ENCODE results near the gene APOBEC3H. TPM values are rescaled to one million over a fixed set of nuclear protein-coding genes. Genes with fewer than 3 reads are reported as not detected.

Gene APOBEC3H
- total and polyA plus RNA-seq, 10 donors: 0.70 to 3.8 (median 2.2) TPM; not detected in 1

DNA sequence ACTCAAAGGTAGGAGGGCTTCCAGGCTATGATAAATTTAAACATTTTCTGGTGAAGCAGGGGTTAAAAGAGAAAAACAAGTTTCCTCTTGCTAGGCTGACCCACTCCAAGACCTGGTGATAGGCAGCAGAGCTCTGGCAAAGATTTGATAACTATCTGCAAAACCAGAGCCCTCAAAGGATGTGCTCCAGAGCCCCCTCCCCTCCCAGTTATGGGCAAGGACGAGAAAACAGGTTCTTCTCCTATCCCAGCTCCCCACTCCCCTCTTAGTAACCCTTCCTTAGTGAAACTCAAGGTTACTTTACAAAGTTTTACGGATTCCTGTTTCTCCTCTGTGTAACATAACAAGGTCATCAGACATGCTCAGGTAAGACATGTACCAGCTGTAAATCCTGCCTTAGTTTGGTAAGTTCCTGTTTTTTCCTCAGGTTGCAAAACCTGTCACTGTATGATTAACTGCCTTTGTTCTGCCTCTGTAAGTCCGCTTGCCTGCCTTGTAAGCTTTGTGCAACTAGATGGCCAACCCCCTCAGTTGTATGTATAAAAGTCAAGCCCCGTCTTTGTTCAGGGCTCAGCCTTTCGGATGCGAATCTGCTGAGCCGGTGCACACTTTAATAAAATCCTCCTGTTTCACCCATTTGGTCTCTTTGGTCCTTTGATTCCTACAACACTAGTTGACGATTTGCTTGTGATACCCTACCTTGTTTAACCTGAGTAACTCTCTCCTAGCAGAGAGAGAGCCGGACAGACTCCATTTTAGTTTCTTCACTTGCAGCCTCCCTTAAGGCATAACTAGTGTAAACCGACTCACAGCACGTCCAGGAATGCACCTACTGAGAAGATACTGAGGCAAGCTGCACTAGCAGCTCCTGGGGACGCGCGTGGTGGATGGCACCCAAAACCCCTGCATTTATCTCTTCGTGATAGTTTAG, 13.9 kb downstream of the APOBEC3H start:
- no peaks in the 10 kb centered on the region for H3K9me3 ChIP-seq
- H3K4me3 ChIP-seq: no peak overlapping the region
- H3K27ac ChIP-seq: peak overlapping the region in 1 of 8 donors; percentile 19
- no peaks in the 10 kb centered on the region for H3K27me3 ChIP-seq (replicated peaks in 1 of 7)
- no peak for DNase-seq
- intact Hi-C loops (cut with DNase I; ENCODE audit: low total_unique reads): no loop called here
- WGBS, 5 donors: 68 to 73% (median 71%) methylated on average over 15 of the region's 15 CpGs
- no peak for TF ChIP-seq POLR2AphosphoS5 (IDR thresholded peaks at IDR 0.05)
- TF ChIP-seq CTCF (IDR thresholded peaks at IDR 0.05 in 8 of 11, conservative IDR thresholded peaks at IDR 0.05 in 3 of 11): no peak
- no peak for TF ChIP-seq POLR2A (IDR thresholded peaks at IDR 0.05)
- H3K4me1 ChIP-seq: peaks cover 3 to 26% (median 21%) of the 10 kb centered on the region in 6 donors
- no peaks in the 10 kb centered on the region for H3K36me3 ChIP-seq

- Histone ChIP-seq H3K4me1 (peaks cover 3 to 51% (median 46%) of the 10 kb centered on the region in 6 donors), H3K4me3 (no peak overlapping the region), H3K9me3 (no peaks in the 10 kb centered on the region), H3K36me3 (no peaks in the 10 kb centered on the region), H3K27ac (peak overlapping the region in 1 of 8 donors; percentile 46), H3K27me3 (replicated peaks in 1 of 7) (no peaks in the 10 kb centered on the region)
- no peak for TF ChIP-seq CTCF (IDR thresholded peaks at IDR 0.05 in 8 of 11, conservative IDR thresholded peaks at IDR 0.05 in 3 of 11)
- TF ChIP-seq POLR2AphosphoS5 (IDR thresholded peaks at IDR 0.05): no peak
- TF ChIP-seq POLR2A (IDR thresholded peaks at IDR 0.05): no peak
- intact Hi-C loops (cut with DNase I; ENCODE audit: low total_unique reads): no loop called here
- WGBS, 5 donors: 65 to 75% (median 71%) methylated on average over 6 of the region's 6 CpGs
- no peak for DNase-seq
Measured at GRCh38 chr22:39114112-39114511, 17.1 kb downstream of the APOBEC3H start.

GRCh38 chr22:39115570-39115969, 18.5 kb downstream of the APOBEC3H start:
- intact Hi-C loops (cut with DNase I; ENCODE audit: low total_unique reads): loop anchor here (5.0 kb wide), 2 partner anchors 108 to 243 kb away; partner anchors contain the start of gene CBX6
- TF ChIP-seq POLR2AphosphoS5 (IDR thresholded peaks at IDR 0.05): no peak
- TF ChIP-seq CTCF (IDR thresholded peaks at IDR 0.05 in 8 of 11, conservative IDR thresholded peaks at IDR 0.05 in 3 of 11): no peak
- H3K36me3 ChIP-seq: no peaks in the 10 kb centered on the region
- H3K4me1 ChIP-seq: peaks cover 3 to 49% (median 45%) of the 10 kb centered on the region in 6 donors
- peak overlapping the region in 4 of 8 donors; percentile 40 to 66 (median 44) for H3K27ac ChIP-seq
- H3K27me3 ChIP-seq (replicated peaks in 1 of 7): no peaks in the 10 kb centered on the region
- no peak overlapping the region for H3K4me3 ChIP-seq
- H3K9me3 ChIP-seq: no peaks in the 10 kb centered on the region
- no peak for DNase-seq
- WGBS, 5 donors: 77 to 88% (median 80%) methylated on average over 2 of the region's 2 CpGs

DNA sequence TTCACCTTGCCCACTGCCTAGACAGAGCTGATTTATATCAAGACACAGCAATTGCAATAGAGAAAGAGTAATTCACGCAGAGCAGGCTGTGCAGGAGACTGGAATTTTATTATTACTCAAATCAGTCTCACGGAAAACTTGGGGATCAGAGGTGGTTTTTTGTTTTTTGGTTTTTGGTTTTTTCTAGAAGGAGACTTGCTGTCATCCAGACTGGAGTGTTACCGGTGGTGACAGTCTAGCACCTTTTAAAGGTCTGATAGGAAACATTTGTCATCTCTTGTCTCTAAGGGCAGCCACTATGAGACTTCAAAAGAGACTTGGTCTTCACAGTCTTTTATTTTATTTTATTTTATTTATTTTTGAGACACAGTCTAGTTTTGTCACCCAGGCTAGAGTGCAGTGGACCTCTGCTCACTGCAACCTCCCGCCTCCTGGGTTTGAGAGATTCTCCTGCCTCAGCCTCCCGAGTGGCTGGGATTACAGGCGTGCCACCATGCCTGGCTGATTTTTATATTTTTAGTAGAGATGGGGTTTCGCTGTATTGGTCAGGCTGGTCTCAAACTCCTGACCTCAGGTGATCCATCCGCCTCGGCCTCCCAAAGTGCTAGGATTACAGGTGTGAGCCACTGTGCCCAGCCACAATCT, 19.1 kb downstream of the APOBEC3H start:
- DNase-seq: no peak
- Histone ChIP-seq H3K4me1 (peaks cover 3 to 44% (median 41%) of the 10 kb centered on the region in 6 donors), H3K36me3 (no peaks in the 10 kb centered on the region), H3K9me3 (no peaks in the 10 kb centered on the region), H3K4me3 (no peak overlapping the region), H3K27me3 (replicated peaks in 1 of 7) (no peaks in the 10 kb centered on the region), H3K27ac (peak overlapping the region in 3 of 8 donors; percentile 46 to 78 (median 74))
- TF ChIP-seq POLR2AphosphoS5 (IDR thresholded peaks at IDR 0.05): no peak
- TF ChIP-seq CTCF (IDR thresholded peaks at IDR 0.05 in 8 of 11, conservative IDR thresholded peaks at IDR 0.05 in 3 of 11): no peak
- TF ChIP-seq POLR2A (IDR thresholded peaks at IDR 0.05): no peak
- WGBS, 5 donors: 63 to 87% (median 80%) methylated on average over 9 of the region's 9 CpGs
- intact Hi-C loops (cut with DNase I; ENCODE audit: low total_unique reads): loop anchor here (5.0 kb wide), 2 partner anchors 109 to 244 kb away; partner anchors contain the start of gene CBX6
